Hepatocyte (in vitro differentiated cells): ENCODE data around the gene JCHAIN. TPM values are rescaled to one million over a fixed set of nuclear protein-coding genes. Genes with fewer than 3 reads are reported as not detected.
"Not testable (repeated sequence)": the region's sequence is repeated elsewhere in the genome, so short reads cannot be mapped to it uniquely, and the experiment has no call there.

Experiments
- DNase-seq: peaks from one replicate; pipeline ENCODE4 v3.0.0-alpha.2; 2016; ENCODE audit warnings: low spot score
- H2AFZ ChIP-seq: fragments of 200-600 bp; sonication (generic); 2 replicates; pipeline ENCODE4 v1.6.0; 2016; ENCODE audit warnings: antibody characterized with exemption, mild to moderate bottlenecking
- H3K27ac ChIP-seq: fragments of 200-600 bp; sonication (generic); 2 replicates; pipeline ENCODE4 v1.5.1; 2016; ENCODE audit warnings: mild to moderate bottlenecking
- H3K27me3 ChIP-seq: fragments of 200-600 bp; sonication (generic); 2 replicates; pipeline ENCODE4 v1.6.1; 2016
- H3K36me3 ChIP-seq: fragments of 200-600 bp; sonication (generic); replicated peaks from 2 replicates; pipeline ENCODE4 v1.5.1; 2016; ENCODE audit warnings: low read depth; ENCODE audit not compliant: insufficient read depth
- H3K4me1 ChIP-seq: fragments of 200-600 bp; sonication (generic); 2 replicates; pipeline ENCODE4 v1.5.1; 2016; ENCODE audit warnings: mild to moderate bottlenecking, moderate library complexity; ENCODE audit not compliant: insufficient read depth
- H3K4me2 ChIP-seq: fragments of 200-600 bp; sonication (generic); 2 replicates; pipeline ENCODE4 v1.6.0; 2016
- H3K4me3 ChIP-seq: fragments of 200-600 bp; sonication (generic); 2 replicates; pipeline ENCODE4 v1.5.1; 2016; ENCODE audit warnings: mild to moderate bottlenecking
- H3K79me2 ChIP-seq: fragments of 200-600 bp; sonication (generic); 2 replicates; pipeline ENCODE4 v1.6.0; 2017; ENCODE audit warnings: mild to moderate bottlenecking
- H3K9me2 ChIP-seq: fragments of 200-600 bp; sonication (generic); replicated peaks from 2 replicates; pipeline ENCODE4 v1.6.0; 2017; ENCODE audit warnings: mild to moderate bottlenecking; ENCODE audit not compliant: insufficient read depth
- H3K9me3 ChIP-seq: fragments of 200-600 bp; sonication (generic); 2 replicates; pipeline ENCODE4 v1.5.1; 2016; ENCODE audit warnings: low read depth, mild to moderate bottlenecking
- H4K20me1 ChIP-seq: fragments of 200-600 bp; sonication (generic); 2 replicates; pipeline ENCODE4 v1.6.0; 2016; ENCODE audit warnings: mild to moderate bottlenecking; ENCODE audit not compliant: insufficient read depth, poor library complexity, severe bottlenecking
- EZH2 ChIP-seq: fragments of 200-600 bp; sonication (generic); IDR thresholded peaks from 2 replicates; pipeline ENCODE4 v1.6.1; 2016; ENCODE audit warnings: antibody characterized with exemption, mild to moderate bottlenecking, borderline replicate concordance
- EZH2phosphoT487 ChIP-seq: fragments of 200-600 bp; sonication (generic); IDR thresholded peaks from one replicate; pipeline ENCODE4 v1.6.1; 2018; ENCODE audit warnings: antibody characterized with exemption, mild to moderate bottlenecking, low read depth, moderate library complexity; ENCODE audit not compliant: unreplicated experiment, severe bottlenecking
- WGBS: methylation state at CpG from one replicate; pipeline ENCODE4 v1.1.6; 2016; ENCODE audit warnings: low lambda C conversion rate; ENCODE audit errors: missing lambda C conversion rate; 5-methylcytosine and 5-hydroxymethylcytosine counted together
- polyA plus RNA-seq: library from polyadenylated mRNA; unstranded; fragments of >200 nt; fragmentation: Nextera tagmentation; extraction: Ambion mirVana; gene quantifications from 2 replicates; pipeline ENCODE4 v1.2.1, GENCODE V29; 2016
- total RNA-seq: library from RNA; depleted of rRNA; stranded (reverse); fragments of >200 nt; gene quantifications from 2 replicates; pipeline ENCODE4 v1.2.3, GENCODE V29; 2014
- TF ChIP-seq, protein P1 (sequence below): fragments of 200-600 bp; sonication (generic); IDR thresholded peaks from 2 replicates; pipeline ENCODE4 v1.5.1; 2016; ENCODE audit warnings: antibody characterized with exemption, mild to moderate bottlenecking; ENCODE audit not compliant: poor library complexity

JCHAIN gene
- total and polyA plus RNA-seq, 2 experiments from 2014 or later = not detected

DNA sequence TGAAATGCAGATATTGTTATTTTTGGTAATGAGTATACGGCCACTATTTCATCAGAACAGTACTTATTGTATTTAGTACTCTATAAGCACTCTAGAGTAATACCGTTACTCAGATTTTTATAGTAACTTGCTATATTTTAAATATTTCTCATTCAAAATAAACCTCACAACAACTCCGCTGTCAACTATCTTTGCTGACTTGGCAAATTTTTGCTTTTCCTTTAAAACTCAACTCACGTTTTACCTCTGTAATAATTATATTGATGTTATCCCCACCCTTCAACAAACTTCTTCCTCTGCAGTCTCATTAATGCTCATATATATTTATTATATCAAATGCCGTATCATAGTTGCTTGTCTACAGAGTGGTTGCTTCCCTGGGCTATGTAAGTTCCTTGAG is 9.0 kb downstream of the JCHAIN start:
- TF ChIP-seq EZH2phosphoT487 (no peak), EZH2 (no peak)
- TF ChIP-seq, protein P1, sequence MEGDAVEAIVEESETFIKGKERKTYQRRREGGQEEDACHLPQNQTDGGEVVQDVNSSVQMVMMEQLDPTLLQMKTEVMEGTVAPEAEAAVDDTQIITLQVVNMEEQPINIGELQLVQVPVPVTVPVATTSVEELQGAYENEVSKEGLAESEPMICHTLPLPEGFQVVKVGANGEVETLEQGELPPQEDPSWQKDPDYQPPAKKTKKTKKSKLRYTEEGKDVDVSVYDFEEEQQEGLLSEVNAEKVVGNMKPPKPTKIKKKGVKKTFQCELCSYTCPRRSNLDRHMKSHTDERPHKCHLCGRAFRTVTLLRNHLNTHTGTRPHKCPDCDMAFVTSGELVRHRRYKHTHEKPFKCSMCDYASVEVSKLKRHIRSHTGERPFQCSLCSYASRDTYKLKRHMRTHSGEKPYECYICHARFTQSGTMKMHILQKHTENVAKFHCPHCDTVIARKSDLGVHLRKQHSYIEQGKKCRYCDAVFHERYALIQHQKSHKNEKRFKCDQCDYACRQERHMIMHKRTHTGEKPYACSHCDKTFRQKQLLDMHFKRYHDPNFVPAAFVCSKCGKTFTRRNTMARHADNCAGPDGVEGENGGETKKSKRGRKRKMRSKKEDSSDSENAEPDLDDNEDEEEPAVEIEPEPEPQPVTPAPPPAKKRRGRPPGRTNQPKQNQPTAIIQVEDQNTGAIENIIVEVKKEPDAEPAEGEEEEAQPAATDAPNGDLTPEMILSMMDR = no peak
- no peaks in the 10 kb centered on the region for H3K79me2 ChIP-seq
- no peaks in the 10 kb centered on the region for H4K20me1 ChIP-seq
- H3K4me1 ChIP-seq = peaks cover 3% of the 10 kb centered on the region
- H3K27ac ChIP-seq = no peak overlapping the region
- WGBS = 84% methylated on average over 5 of the region's 5 CpGs
- no peaks in the 10 kb centered on the region for H3K9me2 ChIP-seq
- no peak for DNase-seq
- H3K4me2 ChIP-seq = no peak overlapping the region
- H2AFZ ChIP-seq = no peak overlapping the region
- H3K9me3 ChIP-seq = no peaks in the 10 kb centered on the region
- H3K36me3 ChIP-seq = no peaks in the 10 kb centered on the region
- no peak overlapping the region for H3K4me3 ChIP-seq
- no peaks in the 10 kb centered on the region for H3K27me3 ChIP-seq

DNA sequence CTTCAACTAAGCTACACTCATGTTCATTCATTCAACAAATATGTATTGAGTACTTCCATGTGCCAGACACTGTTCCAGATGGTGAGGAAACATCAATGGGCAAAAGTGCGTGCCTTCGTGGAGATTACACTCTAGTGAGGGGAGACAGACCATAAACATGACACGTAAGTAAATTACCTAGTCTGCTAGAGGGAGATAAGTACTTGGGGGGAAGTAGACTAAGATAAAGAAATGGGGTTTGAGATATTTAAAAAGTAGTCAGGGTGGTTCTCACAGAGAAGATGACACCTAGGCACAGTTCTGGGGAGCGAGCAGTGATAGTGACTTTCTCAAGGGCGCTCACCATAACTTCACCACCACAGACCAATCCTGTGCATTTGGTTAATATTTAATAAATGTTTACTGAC is 11.7 kb downstream of the JCHAIN start:
- Histone ChIP-seq H3K4me3 (no peak overlapping the region), H3K79me2 (no peaks in the 10 kb centered on the region), H3K36me3 (no peaks in the 10 kb centered on the region), H3K9me2 (no peaks in the 10 kb centered on the region), H3K27ac (no peak overlapping the region), H3K27me3 (no peaks in the 10 kb centered on the region), H2AFZ (no peak overlapping the region), H3K4me2 (no peak overlapping the region), H3K4me1 (peaks cover 3% of the 10 kb centered on the region), H4K20me1 (no peaks in the 10 kb centered on the region), H3K9me3 (no peaks in the 10 kb centered on the region)
- TF ChIP-seq, protein P1 = no peak
- TF ChIP-seq EZH2phosphoT487 (no peak), EZH2 (no peak)
- no peak for DNase-seq
- 48% methylated on average over 5 of the region's 5 CpGs for WGBS

DNA sequence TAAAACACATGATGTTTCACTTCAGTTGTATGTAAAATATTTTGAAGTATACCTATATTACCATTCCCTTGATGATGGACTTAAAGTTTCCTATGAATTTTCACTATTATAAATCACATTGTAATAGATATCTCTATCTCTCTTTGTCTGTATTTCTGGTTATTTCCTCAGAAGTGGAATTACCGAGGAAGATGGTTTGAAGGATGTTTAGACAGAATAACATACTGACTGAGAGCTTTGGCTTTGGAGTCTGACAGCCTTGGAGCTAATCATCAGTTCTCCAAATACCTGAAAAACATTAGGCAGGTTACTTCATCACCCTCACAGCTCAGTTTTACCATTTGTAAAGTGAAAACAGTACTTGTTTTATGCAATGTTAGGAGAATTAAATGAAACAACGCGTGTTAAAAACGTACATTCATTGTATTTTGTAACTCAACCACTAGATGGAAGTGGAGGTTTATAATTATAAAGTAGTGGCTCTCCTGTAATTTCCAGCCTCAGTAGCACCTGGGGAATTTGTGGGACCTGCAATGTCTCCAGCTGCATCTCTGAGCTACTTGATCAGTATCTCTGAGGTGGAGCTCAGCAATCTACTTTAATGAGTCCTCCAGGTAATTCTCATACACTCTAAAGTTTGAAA is 14.3 kb downstream of the JCHAIN start:
- Histone ChIP-seq H3K4me2 (peak overlapping the region; percentile 34), H3K27ac (no peak overlapping the region), H3K9me3 (no peaks in the 10 kb centered on the region), H3K79me2 (no peaks in the 10 kb centered on the region), H3K36me3 (no peaks in the 10 kb centered on the region), H4K20me1 (no peaks in the 10 kb centered on the region), H3K4me1 (peaks cover 3% of the 10 kb centered on the region), H3K4me3 (no peak overlapping the region), H3K27me3 (no peaks in the 10 kb centered on the region), H3K9me2 (no peaks in the 10 kb centered on the region), H2AFZ (peak overlapping the region; percentile 43)
- WGBS = 22% methylated on average over 4 of the region's 4 CpGs
- peak; percentile 38 for DNase-seq
- TF ChIP-seq, protein P1 = peak; percentile 66
- no peak for TF ChIP-seq EZH2phosphoT487

DNA sequence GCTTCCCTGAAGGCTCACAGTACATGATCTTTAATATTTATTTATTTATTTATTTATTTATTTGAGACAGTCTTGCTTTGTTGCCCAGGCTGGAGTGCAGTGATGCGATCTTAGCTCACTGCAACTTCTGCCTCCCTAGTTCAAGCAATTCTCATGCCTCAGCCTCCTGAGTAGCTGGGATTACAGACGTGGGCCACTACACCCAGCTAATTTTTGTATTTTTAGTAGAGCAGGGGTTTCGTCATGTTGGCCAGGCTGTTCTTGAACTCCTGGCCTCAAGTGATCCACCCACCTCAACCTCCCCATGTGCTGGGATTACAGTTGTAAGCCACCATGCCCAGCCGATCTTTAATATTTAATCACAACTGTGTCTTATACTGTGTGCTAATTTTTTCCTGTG is 15.6 kb downstream of the JCHAIN start:
- not testable (repeated sequence) for H3K4me3 ChIP-seq, H3K36me3 ChIP-seq, H4K20me1 ChIP-seq, H3K4me2 ChIP-seq, H3K27me3 ChIP-seq, H3K9me3 ChIP-seq, H3K9me2 ChIP-seq, H3K27ac ChIP-seq, H2AFZ ChIP-seq, H3K79me2 ChIP-seq, DNase-seq, H3K4me1 ChIP-seq
- 86% methylated on average over 4 of the region's 4 CpGs for WGBS
